ENCODE measurements around the gene ELSPBP1.

GRCh38 chr19:48053076-48053475 is 58.6 kb downstream of the ELSPBP1 start:
- TF ChIP-seq CTCF (IDR thresholded peaks at IDR 0.05) (no peak), POLR2A (IDR thresholded peaks at IDR 0.05) (no peak)
